HL-60 (cell line): ENCODE data around the gene TTYH2.
"Not testable (repeated sequence)": the region's sequence is repeated elsewhere in the genome, so short reads cannot be mapped to it uniquely, and the experiment has no call there.

Experiments used
- CTCF ChIP-seq: IDR thresholded peaks from one replicate; pipeline ENCODE4 v1.5.1; 2011; ENCODE audit warnings: low read length, control low read depth, inconsistent platforms; ENCODE audit not compliant: insufficient read depth
- POLR2AphosphoS5 ChIP-seq: IDR thresholded peaks from 2 replicates; pipeline ENCODE4 v1.6.1; 2012; ENCODE audit warnings: low read depth
- SPI1 ChIP-seq: IDR thresholded peaks from 2 replicates; pipeline ENCODE4 v1.6.1; 2012; ENCODE audit warnings: low read depth, mild to moderate bottlenecking, borderline replicate concordance

DNA sequence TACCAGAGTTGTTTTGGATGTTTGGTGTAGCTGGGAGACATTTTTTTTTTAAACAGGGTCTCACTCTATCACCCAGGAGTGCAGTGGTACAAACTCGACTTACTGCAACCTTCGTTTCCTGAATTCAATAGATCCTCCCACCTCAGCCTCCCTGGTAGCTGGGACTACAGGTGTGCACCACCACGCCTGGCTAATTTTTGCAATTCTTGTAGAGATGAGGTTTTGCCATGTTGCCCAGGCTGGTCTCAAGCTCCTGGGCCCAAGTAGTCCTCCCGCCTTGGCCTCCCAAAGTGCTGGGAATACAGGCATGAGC is 68.9 kb downstream of the TTYH2 start:
- TF ChIP-seq CTCF, POLR2AphosphoS5, SPI1: not testable (repeated sequence)
